GM12878 (cell line): Measurements from ENCODE around the gene CXCR6. TPM values are rescaled to one million over a fixed set of nuclear protein-coding genes. Genes with fewer than 3 reads are reported as not detected.

Experiments used
- ASH2L ChIP-seq: fragments of 300-600, 200-600 bp; sonication (generic); IDR thresholded peaks from 2 replicates; pipeline ENCODE4 v1.6.1; 2017; ENCODE audit warnings: low read depth, mild to moderate bottlenecking, borderline replicate concordance
- BACH1 ChIP-seq: fragments of 450-650 bp; IDR thresholded peaks from 2 replicates; pipeline ENCODE4 v1.6.1; 2017; ENCODE audit warnings: mild to moderate bottlenecking, borderline replicate concordance
- CBFB ChIP-seq: IDR thresholded peaks from 2 replicates; pipeline ENCODE4 v1.6.1; 2016; ENCODE audit warnings: antibody characterized with exemption, low read depth
- CBX5 ChIP-seq: sonication (generic); IDR thresholded peaks from 2 replicates; pipeline ENCODE4 v1.6.1; 2016; ENCODE audit warnings: low read depth, moderate library complexity, mild to moderate bottlenecking, inconsistent platforms
- CTCF ChIP-seq, 3 experiments: IDR thresholded peaks in 2 of 3; conservative IDR thresholded peaks in 1 of 3; 2 replicates each; pipeline ENCODE4 v1.5.1; 2011; ENCODE audit warnings: low read depth in 3 of 3, low read length in 3 of 3, mild to moderate bottlenecking in 3 of 3, control low read depth in 2 of 3, moderate library complexity in 2 of 3, inconsistent platforms in 1 of 3, mixed read lengths in 1 of 3; ENCODE audit not compliant: control insufficient read depth in 2 of 3, insufficient read depth in 1 of 3; ENCODE audit errors: extremely low read depth in 1 of 3
- E2F4 ChIP-seq: IDR thresholded peaks from 2 replicates; pipeline ENCODE4 v1.6.1; 2012; ENCODE audit warnings: low read depth, low read length, improper control_type of control experiment
- E4F1 ChIP-seq: fragments of 450-650 bp; IDR thresholded peaks from 2 replicates; pipeline ENCODE4 v1.6.1; 2018; ENCODE audit warnings: borderline replicate concordance, mild to moderate bottlenecking; ENCODE audit not compliant: partially characterized antibody
- EP300 ChIP-seq, 2 experiments: fragments of 150-350 bp in 1 of 2; IDR thresholded peaks; 2 replicates each; pipeline ENCODE4 v1.6.1; 2011 to 2012; ENCODE audit warnings: low read depth in 2 of 2, low read length in 2 of 2, borderline replicate concordance in 1 of 2, improper control_type of control experiment in 1 of 2, inconsistent platforms in 1 of 2; ENCODE audit not compliant: control insufficient read depth in 1 of 2
- ESRRA ChIP-seq: IDR thresholded peaks from 2 replicates; pipeline ENCODE4 v1.6.1; 2012; ENCODE audit warnings: mild to moderate bottlenecking, low read length, improper control_type of control experiment
- FOXK2 ChIP-seq: fragments of 450-650 bp; IDR thresholded peaks from 2 replicates; pipeline ENCODE4 v1.6.1; 2017; ENCODE audit warnings: mild to moderate bottlenecking, moderate library complexity
- HDGF ChIP-seq: fragments of 450-650 bp; IDR thresholded peaks from 2 replicates; pipeline ENCODE4 v1.6.1; 2016; ENCODE audit warnings: antibody characterized with exemption
- NRF1 ChIP-seq: conservative IDR thresholded peaks from 2 replicates; pipeline ENCODE4 v1.6.1; 2011; ENCODE audit warnings: mild to moderate bottlenecking, low read depth, low read length, improper control_type of control experiment
- RAD21 ChIP-seq: IDR thresholded peaks from 2 replicates; pipeline ENCODE4 v1.6.1; 2011; ENCODE audit warnings: mild to moderate bottlenecking, low read depth, low read length, moderate library complexity; ENCODE audit not compliant: insufficient read depth
- RCOR1 ChIP-seq: conservative IDR thresholded peaks from 2 replicates; pipeline ENCODE4 v1.6.1; 2012; ENCODE audit warnings: low read depth, low read length, improper control_type of control experiment
- RELB ChIP-seq: fragments of 450-650 bp; IDR thresholded peaks from 2 replicates; pipeline ENCODE4 v1.6.1; 2017; ENCODE audit warnings: low read depth, mild to moderate bottlenecking, moderate library complexity
- RUNX3 ChIP-seq: IDR thresholded peaks from 2 replicates; pipeline ENCODE4 v1.6.1; 2012; ENCODE audit warnings: low read length, inconsistent platforms
- SMAD1 ChIP-seq: fragments of 450-650 bp; IDR thresholded peaks from 2 replicates; pipeline ENCODE4 v1.6.1; 2018; ENCODE audit warnings: mild to moderate bottlenecking, low read depth; ENCODE audit not compliant: partially characterized antibody
- SMARCA5 ChIP-seq: fragments of 450-650 bp; IDR thresholded peaks from 2 replicates; pipeline ENCODE4 v1.6.1; 2017; ENCODE audit warnings: mild to moderate bottlenecking
- SMC3 ChIP-seq: IDR thresholded peaks from 2 replicates; pipeline ENCODE4 v1.6.1; 2011; ENCODE audit warnings: low read length, improper control_type of control experiment, borderline replicate concordance
- TARDBP ChIP-seq: IDR thresholded peaks from 2 replicates; pipeline ENCODE4 v1.6.1; 2016; ENCODE audit warnings: borderline replicate concordance
- WRNIP1 ChIP-seq: IDR thresholded peaks from 2 replicates; pipeline ENCODE4 v1.6.1; 2011; ENCODE audit warnings: low read depth, low read length, improper control_type of control experiment, borderline replicate concordance
- ZNF622 ChIP-seq: fragments of 450-650 bp; IDR thresholded peaks from 2 replicates; pipeline ENCODE4 v1.6.1; 2017; ENCODE audit warnings: mild to moderate bottlenecking, inconsistent platforms
- ZSCAN29 ChIP-seq: fragments of 450-650 bp; IDR thresholded peaks from 2 replicates; pipeline ENCODE4 v1.6.1; 2017; ENCODE audit warnings: mild to moderate bottlenecking, moderate library complexity
- ZZZ3 ChIP-seq: IDR thresholded peaks from 2 replicates; pipeline ENCODE4 v1.6.1; 2011; ENCODE audit warnings: low read depth; ENCODE audit not compliant: control insufficient read depth, insufficient read length
- polyA plus RNA-seq, 11 experiments: library from polyadenylated mRNA; depleted of rRNA in 4 of 11; unstranded in 6 of 11; stranded (reverse) in 5 of 11; fragments of >200 nt; fragmentation: Nextera tagmentation in 4 of 11; fragmentation: Illumina TruSeq in 1 of 11; extraction: Ambion mirVana in 4 of 11; extraction: Trizol in 1 of 11; gene quantifications; 1 replicate in 1 of 11; 2 replicates in 10 of 11; pipeline versions ENCODE4 v1.2.1 to v1.2.3, GENCODE V29; 2011 to 2016; ENCODE audit warnings: inconsistent platforms in 2 of 11, missing spikeins in 2 of 11, low read depth in 1 of 11
- total RNA-seq, 4 experiments: library from RNA; depleted of rRNA in 3 of 4; stranded (reverse); fragments of >200 nt in 3 of 4; fragmentation: Illumina TruSeq in 1 of 4; extraction: Trizol in 1 of 4; gene quantifications; 2 replicates each; pipeline versions ENCODE4 v1.2.1 to v1.2.3, GENCODE V29; 2013 to 2021

Gene CXCR6
- total and polyA plus RNA-seq, 10 of the 15 experiments (the other 5 are each of a cell fraction or from before 2014, with no cell fraction given) = 0.04 to 0.20 (median 0.12) TPM; not detected in 5

- peak; percentile 67; the same call in 1 of the 2 replicates for TF ChIP-seq SMARCA5
- TF ChIP-seq HDGF = 0 out of 2 replicates have a peak, but pooled peaks have one; percentile 28
- TF ChIP-seq CBFB = no peak
- TF ChIP-seq RUNX3 = peak; percentile 81
- TF ChIP-seq ZSCAN29 = no peak
- TF ChIP-seq BACH1 = no peak
- no peak for TF ChIP-seq E2F4
- peak; percentile 94 to 98 (median 97); a peak in 5 of 6 replicates for TF ChIP-seq CTCF (IDR thresholded peaks at IDR 0.05 in 2 of 3, conservative IDR thresholded peaks at IDR 0.05 in 1 of 3; ENCODE audit: control insufficient read depth in 2 of 3, extremely low read depth in 1 of 3, insufficient read depth in 1 of 3, low read depth in 3 of 3, low read length in 3 of 3)
- no peak for TF ChIP-seq E4F1
- peak; percentile 99 for TF ChIP-seq SMC3
- no peak for TF ChIP-seq ASH2L
- TF ChIP-seq ESRRA = no peak
- no peak for TF ChIP-seq RELB
- TF ChIP-seq ZNF622 = no peak
- TF ChIP-seq ZZZ3 = no peak
- TF ChIP-seq NRF1 = no peak
- 0 out of 2 replicates have a peak, but pooled peaks have one; percentile 44 for TF ChIP-seq CBX5
- TF ChIP-seq RCOR1 = no peak
- TF ChIP-seq TARDBP = no peak
- TF ChIP-seq EP300 (IDR thresholded peaks at IDR 0.05; ENCODE audit: borderline replicate concordance in 1 of 2, control insufficient read depth in 1 of 2, low read depth in 2 of 2, low read length in 2 of 2) = no peak
- peak; percentile 99 for TF ChIP-seq RAD21
- TF ChIP-seq SMAD1 = no peak
- TF ChIP-seq FOXK2 = no peak
- no peak for TF ChIP-seq WRNIP1
Measured at GRCh38 chr3:45929042-45929679, 14.1 kb upstream of the CXCR6 start (continued).
